Germinal center (tissue), 1 donor: ENCODE data around the gene USP34.
A peak's percentile ranks its signal among the peaks of the same experiment; 100 is the strongest.
"Not testable (repeated sequence)": the region's sequence is repeated elsewhere in the genome, so short reads cannot be mapped to it uniquely, and the experiment has no call there.

Experiments used
- DNase-seq: peaks from one replicate; pipeline ENCODE4 v3.0.0; 2012; ENCODE audit warnings: mixed read lengths, low spot score

USP34 gene

GRCh38 chr2:61460163-61460562 is 10.7 kb downstream of the USP34 start:
- no peak for DNase-seq

- DNase-seq: no peak
Measured at GRCh38 chr2:61456746-61457420, 14.0 kb downstream of the USP34 start.

GRCh38 chr2:61456070-61456745 is 14.7 kb downstream of the USP34 start:
- no peak for DNase-seq

- not testable (repeated sequence) for DNase-seq
Measured at GRCh38 chr2:61454972-61455371, 15.9 kb downstream of the USP34 start.

GRCh38 chr2:61454383-61454782 is 16.5 kb downstream of the USP34 start:
- no peak for DNase-seq

GRCh38 chr2:61452392-61452791 is 18.5 kb downstream of the USP34 start:
- DNase-seq: no peak

DNA sequence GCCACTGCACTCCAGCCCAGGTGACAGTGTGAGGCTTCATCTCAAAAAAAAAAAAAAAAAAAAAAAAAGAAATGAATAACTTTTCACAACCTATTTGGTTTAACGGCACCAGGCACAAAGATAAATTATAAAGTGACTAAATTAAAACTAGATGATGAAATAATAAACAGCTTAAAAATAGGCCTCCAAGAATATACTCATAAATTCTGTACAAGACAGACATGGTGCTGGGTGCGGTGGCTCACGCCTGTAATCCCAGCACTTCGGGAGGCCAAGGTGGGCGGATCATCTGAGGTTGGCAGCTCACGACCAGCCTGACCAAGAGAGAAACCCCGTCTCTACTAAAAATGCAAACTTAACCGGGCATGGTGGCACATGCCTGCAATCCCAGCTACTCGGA is 19.7 kb downstream of the USP34 start:
- no peak for DNase-seq

DNA sequence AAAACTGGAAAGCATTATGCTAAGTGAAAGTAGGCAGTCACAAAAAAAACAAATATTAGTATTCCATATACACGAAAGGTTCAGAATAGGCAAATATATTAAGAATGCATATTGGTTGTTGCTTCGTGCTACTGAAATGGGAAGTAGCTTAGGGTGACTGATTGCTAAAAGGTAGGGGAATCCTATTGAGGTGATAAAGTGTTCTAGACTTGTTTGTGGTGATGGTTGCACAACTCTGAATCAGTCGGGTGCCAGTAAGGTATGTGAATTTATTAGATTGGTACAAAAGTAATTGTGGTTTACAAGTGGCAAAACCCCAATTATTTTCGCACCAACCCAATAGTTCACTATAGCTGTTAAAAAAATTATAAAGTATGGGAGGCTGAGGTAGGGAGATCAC is 20.7 kb downstream of the USP34 start:
- no peak for DNase-seq

DNA sequence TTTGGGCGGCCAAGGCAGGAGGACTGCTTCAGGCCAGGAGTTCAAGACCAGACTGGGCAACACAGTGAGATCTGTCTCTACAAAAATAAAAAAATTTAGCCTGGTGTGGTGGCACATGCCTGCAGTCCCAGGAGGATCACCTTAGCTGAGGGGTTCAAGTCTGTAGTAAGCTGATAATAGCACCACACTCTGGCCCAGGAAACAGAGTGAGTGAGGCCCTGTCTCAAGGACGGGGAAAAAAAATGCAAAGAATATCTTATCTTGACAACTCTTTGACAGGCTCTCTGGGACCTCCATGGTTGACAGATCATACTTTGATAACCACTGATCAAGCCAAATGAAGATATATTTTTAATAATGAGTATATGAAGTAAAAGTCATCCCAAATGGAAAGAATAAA is 22.7 kb downstream of the USP34 start:
- DNase-seq: no peak

GRCh38 chr2:61446971-61447370 is 23.9 kb downstream of the USP34 start:
- DNase-seq: not testable (repeated sequence)

- peak; percentile 28 for DNase-seq
Measured at GRCh38 chr2:61443342-61444041, 27.4 kb downstream of the USP34 start.

- DNase-seq: no peak
Measured at GRCh38 chr2:61439241-61440002, 31.5 kb downstream of the USP34 start.

DNA sequence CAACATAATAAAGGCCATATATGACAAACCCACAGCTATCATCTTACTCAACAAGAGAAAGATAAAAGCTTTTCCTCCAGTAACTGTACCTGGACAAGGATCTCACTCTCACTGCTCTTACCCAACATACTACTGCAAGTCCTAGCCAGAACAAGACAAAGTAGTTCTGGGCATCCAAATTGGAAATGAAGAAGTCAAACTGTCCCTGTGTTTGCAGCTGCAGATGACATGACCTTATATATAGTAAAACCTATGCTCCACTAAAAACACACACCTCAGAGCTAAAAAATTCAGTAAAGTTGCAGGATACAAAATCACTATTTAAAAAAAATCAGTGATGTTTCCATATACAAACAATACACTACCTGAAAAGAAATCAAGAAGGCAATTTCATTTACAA is 32.2 kb downstream of the USP34 start:
- no peak for DNase-seq

DNA sequence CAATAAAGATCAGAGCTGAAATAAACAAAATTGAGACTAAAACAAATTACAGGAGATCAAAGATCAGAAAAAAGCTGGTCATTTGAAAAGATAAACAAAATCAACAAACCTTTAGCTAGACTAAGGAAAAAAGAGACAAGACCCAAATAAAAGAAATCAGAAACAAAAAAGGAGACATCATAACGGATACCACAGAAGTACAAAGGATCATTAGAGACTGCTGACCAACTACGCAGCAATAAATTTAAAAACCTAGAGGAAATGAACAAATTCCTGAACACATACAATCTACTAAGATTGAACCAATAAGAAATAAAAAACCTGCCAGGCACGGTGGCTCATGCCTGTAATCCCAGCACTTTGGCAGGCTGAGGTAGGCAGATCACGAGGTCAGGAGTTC is 33.7 kb downstream of the USP34 start:
- DNase-seq: no peak

DNA sequence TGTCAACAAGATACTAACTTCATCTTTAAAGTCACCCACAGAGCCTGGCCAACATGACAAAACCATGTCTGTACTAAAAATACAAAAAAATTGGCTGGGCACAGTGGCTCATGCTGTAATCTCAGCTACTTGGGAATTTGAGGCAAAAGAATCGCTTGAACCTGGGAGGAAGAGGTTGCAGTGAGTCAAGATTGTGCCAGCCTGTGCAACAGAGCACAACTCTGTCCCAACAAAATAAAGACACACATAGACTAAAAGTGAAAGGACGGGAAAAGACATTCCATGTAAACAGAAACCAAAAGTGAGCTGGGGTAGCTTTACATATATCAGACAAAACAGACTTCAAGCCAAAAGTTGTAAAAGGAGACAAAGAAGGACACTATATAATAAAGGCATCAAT is 34.8 kb downstream of the USP34 start:
- no peak for DNase-seq

DNA sequence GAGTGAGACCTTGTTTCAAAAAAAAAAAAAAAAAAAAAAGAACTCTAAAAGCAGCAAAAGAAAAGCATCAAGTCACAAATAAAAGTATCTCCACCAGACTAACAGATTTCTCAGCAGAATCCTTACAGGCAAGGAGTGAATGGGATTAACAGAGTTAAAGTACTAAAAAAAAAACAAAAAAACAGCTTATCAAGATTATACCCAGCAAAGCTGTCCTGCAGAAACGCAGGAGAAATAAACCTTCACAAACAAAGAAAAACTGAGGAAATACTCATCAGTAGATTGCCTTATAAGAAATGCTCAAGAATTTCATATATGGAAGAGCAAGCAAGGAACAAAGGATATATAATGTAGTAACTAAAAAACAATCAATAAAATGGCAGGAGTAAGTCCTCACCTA is 35.6 kb downstream of the USP34 start:
- DNase-seq: no peak

- peak; percentile 33 for DNase-seq
Measured at GRCh38 chr2:61434314-61434713, 36.6 kb downstream of the USP34 start.

- DNase-seq: no peak
Measured at GRCh38 chr2:61433606-61434005, 37.3 kb downstream of the USP34 start.

DNA sequence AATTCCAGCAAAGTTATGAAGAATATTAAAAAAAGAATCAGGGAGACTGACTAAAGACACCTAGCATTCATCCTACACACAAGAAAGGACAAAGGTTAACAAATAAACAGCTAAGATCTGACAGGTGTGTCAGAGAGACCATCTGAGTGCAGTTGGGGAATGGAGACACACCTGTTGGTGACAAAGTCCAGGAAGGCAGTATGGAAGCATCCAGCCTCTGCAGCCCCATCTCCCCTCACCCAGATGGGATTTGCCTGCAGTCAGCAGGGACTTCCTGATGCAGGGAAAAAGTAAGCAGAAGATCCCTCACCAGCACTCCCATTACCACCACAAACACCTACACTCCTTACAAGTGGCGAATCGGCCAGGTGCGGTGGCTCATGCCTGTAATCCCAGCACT is 37.9 kb downstream of the USP34 start:
- no peak for DNase-seq

DNA sequence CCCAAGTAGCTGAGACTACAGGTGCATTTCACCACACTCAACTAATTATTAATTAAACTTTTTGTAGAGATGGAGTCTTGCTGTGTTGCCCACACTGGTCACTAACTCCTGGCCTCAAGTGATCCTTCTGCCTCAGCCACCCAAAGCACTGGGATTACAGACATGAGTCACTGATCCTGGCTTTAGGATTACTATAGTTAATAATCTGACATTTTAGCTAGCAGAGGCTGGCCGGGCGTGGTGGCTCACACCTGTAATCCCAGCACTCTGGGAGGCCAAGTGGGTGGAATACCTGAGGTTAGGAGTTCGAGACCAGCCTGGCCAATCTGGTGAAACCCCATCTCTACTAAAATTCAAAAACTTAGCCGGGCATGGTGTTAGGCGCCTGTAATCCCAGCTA is 39.5 kb downstream of the USP34 start:
- DNase-seq: no peak

- peak; percentile 80 for DNase-seq
Measured at GRCh38 chr2:61426267-61426897, 44.5 kb downstream of the USP34 start.

DNA sequence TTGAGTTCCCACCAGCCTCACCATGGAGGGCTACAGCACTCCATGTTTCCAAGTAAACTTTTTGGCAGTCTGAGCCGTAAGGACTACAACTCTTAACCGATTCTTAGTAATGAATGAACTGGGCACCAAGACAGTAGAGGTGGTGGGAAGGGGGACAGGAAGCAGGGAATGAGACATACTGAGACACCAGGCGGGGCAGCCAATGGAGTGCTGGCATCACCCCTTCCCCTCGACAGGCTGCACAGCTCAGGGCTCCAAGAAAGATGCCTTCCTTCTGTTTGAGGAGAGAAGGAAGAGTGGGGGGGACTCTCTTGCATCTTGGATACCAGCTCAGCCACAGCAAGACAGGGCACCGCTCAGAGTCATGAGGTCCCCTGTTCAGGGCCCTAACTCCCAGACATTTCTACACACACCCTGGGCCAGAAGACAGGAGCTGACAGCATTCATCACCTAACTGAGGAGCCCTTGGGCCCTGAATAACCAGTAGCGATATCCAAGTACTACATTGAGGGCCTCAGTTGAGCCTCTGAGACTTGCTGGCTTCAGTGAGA is 45.2 kb downstream of the USP34 start:
- no peak for DNase-seq
